ENCODE results near the gene ZNF423.

Gene ZNF423

GRCh38 chr16:49749816-49750215, 106.1 kb downstream of the ZNF423 start:
- DNase-seq (ENCODE audit: extremely low read depth, low read depth): no peak
- TF ChIP-seq CTCF (IDR thresholded peaks at IDR 0.05; ENCODE audit: low read depth, low read length): no peak

- no peak for TF ChIP-seq CTCF (IDR thresholded peaks at IDR 0.05; ENCODE audit: low read depth, low read length)
- no peak for DNase-seq (ENCODE audit: extremely low read depth, low read depth)
These were observed 107.6 kb downstream of the ZNF423 start for GRCh38 chr16:49748322-49748721.

- no peak for TF ChIP-seq CTCF (IDR thresholded peaks at IDR 0.05; ENCODE audit: low read depth, low read length)
These were observed 108.3 kb downstream of the ZNF423 start for GRCh38 chr16:49747654-49748053.

GRCh38 chr16:49746545-49746944, 109.4 kb downstream of the ZNF423 start:
- TF ChIP-seq CTCF (IDR thresholded peaks at IDR 0.05; ENCODE audit: low read depth, low read length): no peak
- DNase-seq (ENCODE audit: extremely low read depth, low read depth): no peak

More at GRCh38 chr16:49747654-49748053, 108.3 kb downstream of the ZNF423 start:
- DNase-seq (ENCODE audit: extremely low read depth, low read depth): no peak

GRCh38 chr16:49745311-49745747, 110.6 kb downstream of the ZNF423 start:
- no peak for DNase-seq (ENCODE audit: extremely low read depth, low read depth)
- TF ChIP-seq CTCF (IDR thresholded peaks at IDR 0.05; ENCODE audit: low read depth, low read length): no peak

GRCh38 chr16:49744244-49745220, 111.4 kb downstream of the ZNF423 start:
- no peak for DNase-seq (ENCODE audit: extremely low read depth, low read depth)
- no peak for TF ChIP-seq CTCF (IDR thresholded peaks at IDR 0.05; ENCODE audit: low read depth, low read length)

GRCh38 chr16:49743658-49744057, 112.3 kb downstream of the ZNF423 start:
- no peak for TF ChIP-seq CTCF (IDR thresholded peaks at IDR 0.05; ENCODE audit: low read depth, low read length)

More at GRCh38 chr16:49743658-49744057, 112.3 kb downstream of the ZNF423 start:
- DNase-seq (ENCODE audit: extremely low read depth, low read depth): no peak

All from AG09319 (cell line).